ENCODE data around the gene CDK15.

DNA sequence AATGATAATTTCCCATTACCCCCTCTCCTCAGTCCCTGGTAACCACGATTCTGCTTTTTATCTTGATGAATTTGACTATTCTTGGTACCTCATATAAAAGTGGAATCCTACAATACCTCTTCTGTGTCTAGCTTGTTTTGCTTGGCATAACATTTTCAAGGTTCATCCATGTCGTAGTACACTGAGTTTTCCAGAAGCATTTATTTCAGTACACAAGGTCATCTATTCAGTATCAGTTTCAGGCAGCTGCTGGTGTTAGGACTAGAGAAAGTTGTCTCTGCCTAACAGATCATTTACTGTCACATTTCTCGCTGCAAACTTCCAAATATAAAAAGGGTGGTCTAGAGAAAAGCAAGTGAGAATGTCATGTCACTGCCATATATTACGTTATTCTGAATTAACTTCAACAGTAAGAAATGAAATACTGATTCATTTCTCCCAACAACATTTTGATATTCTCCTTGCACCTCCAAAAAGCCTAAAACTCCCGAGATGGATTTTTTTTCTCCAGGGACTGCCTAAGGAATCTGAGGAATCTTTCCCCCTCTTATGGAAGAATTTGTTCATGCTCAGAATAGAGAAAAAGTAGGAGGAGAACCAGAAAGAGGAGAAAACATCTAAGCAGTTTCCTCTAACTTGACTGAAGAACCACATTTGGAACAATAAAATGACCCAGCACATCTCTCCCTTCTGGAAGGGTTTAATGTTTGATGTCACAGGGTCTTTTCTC, 36.0 kb downstream of the CDK15 start:
- TF ChIP-seq CTCF (IDR thresholded peaks at IDR 0.05) (no peak), POLR2AphosphoS5 (IDR thresholded peaks at IDR 0.05; ENCODE audit: low read depth, low read length) (no peak), SIN3A (IDR thresholded peaks at IDR 0.05; ENCODE audit: borderline replicate concordance, insufficient read depth, low read depth, low read length) (no peak), TCF7L2 (IDR thresholded peaks at IDR 0.05; ENCODE audit: low read depth, low read length) (no peak)
- TF ChIP-seq, protein P1, sequence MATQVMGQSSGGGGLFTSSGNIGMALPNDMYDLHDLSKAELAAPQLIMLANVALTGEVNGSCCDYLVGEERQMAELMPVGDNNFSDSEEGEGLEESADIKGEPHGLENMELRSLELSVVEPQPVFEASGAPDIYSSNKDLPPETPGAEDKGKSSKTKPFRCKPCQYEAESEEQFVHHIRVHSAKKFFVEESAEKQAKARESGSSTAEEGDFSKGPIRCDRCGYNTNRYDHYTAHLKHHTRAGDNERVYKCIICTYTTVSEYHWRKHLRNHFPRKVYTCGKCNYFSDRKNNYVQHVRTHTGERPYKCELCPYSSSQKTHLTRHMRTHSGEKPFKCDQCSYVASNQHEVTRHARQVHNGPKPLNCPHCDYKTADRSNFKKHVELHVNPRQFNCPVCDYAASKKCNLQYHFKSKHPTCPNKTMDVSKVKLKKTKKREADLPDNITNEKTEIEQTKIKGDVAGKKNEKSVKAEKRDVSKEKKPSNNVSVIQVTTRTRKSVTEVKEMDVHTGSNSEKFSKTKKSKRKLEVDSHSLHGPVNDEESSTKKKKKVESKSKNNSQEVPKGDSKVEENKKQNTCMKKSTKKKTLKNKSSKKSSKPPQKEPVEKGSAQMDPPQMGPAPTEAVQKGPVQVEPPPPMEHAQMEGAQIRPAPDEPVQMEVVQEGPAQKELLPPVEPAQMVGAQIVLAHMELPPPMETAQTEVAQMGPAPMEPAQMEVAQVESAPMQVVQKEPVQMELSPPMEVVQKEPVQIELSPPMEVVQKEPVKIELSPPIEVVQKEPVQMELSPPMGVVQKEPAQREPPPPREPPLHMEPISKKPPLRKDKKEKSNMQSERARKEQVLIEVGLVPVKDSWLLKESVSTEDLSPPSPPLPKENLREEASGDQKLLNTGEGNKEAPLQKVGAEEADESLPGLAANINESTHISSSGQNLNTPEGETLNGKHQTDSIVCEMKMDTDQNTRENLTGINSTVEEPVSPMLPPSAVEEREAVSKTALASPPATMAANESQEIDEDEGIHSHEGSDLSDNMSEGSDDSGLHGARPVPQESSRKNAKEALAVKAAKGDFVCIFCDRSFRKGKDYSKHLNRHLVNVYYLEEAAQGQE (IDR thresholded peaks at IDR 0.05; ENCODE audit: insufficient read depth in 1 of 2, low read depth in 2 of 2, low read length in 1 of 2): no peak

All from Panc1 (cell line).